Smooth muscle cell (in vitro differentiated cells): ENCODE measurements around the gene SLC19A1. TPM values are rescaled to one million over a fixed set of nuclear protein-coding genes. Genes with fewer than 3 reads are reported as not detected.

Experiments
- DNase-seq: peaks from one replicate; lab custom pipeline; 2025; ENCODE audit not compliant: unreplicated experiment; lab: John Stamatoyannopoulos, UW
- H2AFZ ChIP-seq: fragments of 200-600 bp; sonication (generic); 2 replicates; pipeline ENCODE4 v1.6.0; 2016; ENCODE audit warnings: antibody characterized with exemption, low read depth, mild to moderate bottlenecking
- H3F3A ChIP-seq: fragments of 200-600 bp; sonication (generic); 2 replicates; pipeline ENCODE4 v1.6.0; 2017; ENCODE audit warnings: antibody characterized with exemption, low read depth
- H3K27ac ChIP-seq: fragments of 200-600 bp; sonication (generic); 2 replicates; pipeline ENCODE4 v1.5.1; 2016; ENCODE audit warnings: low read depth, mild to moderate bottlenecking
- H3K27me3 ChIP-seq: fragments of 200-600 bp; sonication (generic); 2 replicates; pipeline ENCODE4 v1.6.1; 2016; ENCODE audit warnings: low read depth, mild to moderate bottlenecking
- H3K36me3 ChIP-seq: fragments of 200-600 bp; sonication (generic); 2 replicates; pipeline ENCODE4 v1.5.1; 2016; ENCODE audit warnings: low read depth
- H3K4me1 ChIP-seq: fragments of 200-600 bp; sonication (generic); 2 replicates; pipeline ENCODE4 v1.5.1; 2016; ENCODE audit warnings: low read depth
- H3K4me2 ChIP-seq: fragments of 200-600 bp; sonication (generic); 2 replicates; pipeline ENCODE4 v1.6.0; 2016; ENCODE audit warnings: mild to moderate bottlenecking
- H3K4me3 ChIP-seq: fragments of 200-600 bp; sonication (generic); 2 replicates; pipeline ENCODE4 v1.5.1; 2016; ENCODE audit warnings: mild to moderate bottlenecking
- H3K79me2 ChIP-seq: fragments of 200-600 bp; sonication (generic); 2 replicates; pipeline ENCODE4 v1.6.0; 2016; ENCODE audit warnings: low read depth, mild to moderate bottlenecking
- H3K9ac ChIP-seq: fragments of 200-600 bp; sonication (generic); 2 replicates; pipeline ENCODE4 v1.6.0; 2016; ENCODE audit warnings: low read depth
- H3K9me3 ChIP-seq: fragments of 200-600 bp; sonication (generic); replicated peaks from 2 replicates; pipeline ENCODE4 v1.5.1; 2016; ENCODE audit warnings: low read depth
- H4K20me1 ChIP-seq: fragments of 200-600 bp; sonication (generic); 2 replicates; pipeline ENCODE4 v1.6.0; 2016; ENCODE audit warnings: low read depth
- CTCF ChIP-seq: fragments of 200-600 bp; sonication (generic); IDR thresholded peaks from 2 replicates; pipeline ENCODE4 v1.5.1; 2017; ENCODE audit warnings: borderline replicate concordance, mild to moderate bottlenecking, antibody characterized with exemption; ENCODE audit not compliant: insufficient read depth, poor library complexity, severe bottlenecking
- WGBS: methylation state at CpG from one replicate; pipeline ENCODE4 v1.1.7; 2016; ENCODE audit warnings: low lambda C conversion rate; 5-methylcytosine and 5-hydroxymethylcytosine counted together
- polyA plus RNA-seq: library from polyadenylated mRNA; unstranded; fragments of >200 nt; fragmentation: Nextera tagmentation; extraction: Ambion mirVana; gene quantifications from 2 replicates; pipeline ENCODE4 v1.2.1, GENCODE V29; 2016
- total RNA-seq: library from RNA; depleted of rRNA; stranded (reverse); fragments of >200 nt; gene quantifications from 2 replicates; pipeline ENCODE4 v1.2.3, GENCODE V29; 2014

SLC19A1 gene
- total and polyA plus RNA-seq, 2 experiments from 2014 or later, result 2.3 to 33.2 TPM

GRCh38 chr21:45453308-45453950 is 88.8 kb downstream of the SLC19A1 start:
- no peak overlapping the region for H3K27ac ChIP-seq
- no peak overlapping the region for H3K4me3 ChIP-seq
- no peak for DNase-seq
- H3K4me2 ChIP-seq, result no peak overlapping the region
- TF ChIP-seq CTCF, result no peak
- peaks cover 100% of the 10 kb centered on the region for H3K79me2 ChIP-seq
- no peaks in the 10 kb centered on the region for H3K9me3 ChIP-seq
- H2AFZ ChIP-seq, result no peak overlapping the region
- H4K20me1 ChIP-seq, result peaks cover 100% of the 10 kb centered on the region
- H3K9ac ChIP-seq, result no peak overlapping the region
- H3K4me1 ChIP-seq, result no peaks in the 10 kb centered on the region
- no peaks in the 10 kb centered on the region for H3K36me3 ChIP-seq
- peaks cover 19% of the 10 kb centered on the region for H3F3A ChIP-seq
- no peaks in the 10 kb centered on the region for H3K27me3 ChIP-seq
- 99% methylated on average over 13 of the region's 13 CpGs for WGBS

DNA sequence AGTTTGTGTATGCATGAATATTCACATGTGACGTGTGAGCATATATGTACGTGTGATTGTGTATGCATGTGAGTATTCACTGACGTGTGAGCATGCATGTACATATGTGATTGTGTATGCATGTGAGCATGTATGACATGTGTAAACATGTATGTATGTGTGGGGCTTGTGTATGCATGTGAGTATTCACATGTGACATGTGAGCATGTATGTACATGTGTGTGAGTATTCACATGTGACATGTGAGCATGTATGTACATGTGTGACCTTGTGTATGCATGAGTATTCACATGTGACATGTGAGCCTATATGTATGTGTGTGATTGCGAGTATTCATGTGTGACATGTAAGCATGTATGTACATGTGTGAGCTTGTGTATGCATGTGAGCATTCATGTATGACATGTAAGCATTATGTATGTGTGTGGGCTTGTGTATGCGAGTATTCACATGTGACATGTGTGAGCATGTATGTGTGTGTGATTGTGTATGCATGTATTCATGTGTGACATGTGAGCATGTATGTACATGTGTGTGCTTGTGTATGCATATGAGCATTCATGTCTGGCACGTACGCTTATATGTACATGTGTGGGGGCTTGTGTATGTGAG is 89.4 kb downstream of the SLC19A1 start:
- Histone ChIP-seq H3F3A (peaks cover 19% of the 10 kb centered on the region), H2AFZ (no peak overlapping the region), H4K20me1 (peaks cover 100% of the 10 kb centered on the region), H3K9ac (no peak overlapping the region), H3K4me3 (no peak overlapping the region), H3K4me1 (no peaks in the 10 kb centered on the region), H3K4me2 (no peak overlapping the region), H3K27me3 (no peaks in the 10 kb centered on the region), H3K79me2 (peaks cover 100% of the 10 kb centered on the region), H3K27ac (no peak overlapping the region), H3K9me3 (no peaks in the 10 kb centered on the region), H3K36me3 (no peaks in the 10 kb centered on the region)
- no peak for TF ChIP-seq CTCF
- DNase-seq, result no peak
- 99% methylated on average over 7 of the region's 7 CpGs for WGBS

DNA sequence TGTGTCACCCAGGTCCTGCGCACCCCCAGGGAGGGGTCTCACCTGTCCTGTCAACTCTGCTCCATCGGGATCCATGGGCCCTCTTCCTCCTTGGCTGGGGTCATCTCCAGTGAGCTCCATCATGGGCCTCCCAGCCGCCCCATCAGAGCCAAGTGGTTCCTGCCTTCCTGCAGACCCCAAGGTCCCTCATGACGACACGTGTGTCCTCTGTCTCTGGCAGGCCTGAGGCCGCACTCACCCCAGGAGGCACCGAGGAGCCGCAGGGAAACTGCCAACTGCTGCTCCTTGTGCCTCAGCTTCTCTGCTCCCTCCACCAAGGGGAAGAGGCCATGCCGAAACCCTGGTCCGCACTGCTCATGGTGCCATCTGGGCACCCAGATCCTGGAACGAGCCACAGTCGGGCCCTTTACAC is 90.5 kb downstream of the SLC19A1 start:
- Histone ChIP-seq H2AFZ (no peak overlapping the region), H3K27ac (no peak overlapping the region), H3F3A (peaks cover 26% of the 10 kb centered on the region), H3K27me3 (no peaks in the 10 kb centered on the region), H4K20me1 (peaks cover 96% of the 10 kb centered on the region), H3K4me3 (no peak overlapping the region), H3K4me1 (no peaks in the 10 kb centered on the region), H3K9ac (no peak overlapping the region), H3K9me3 (no peaks in the 10 kb centered on the region), H3K79me2 (peaks cover 100% of the 10 kb centered on the region), H3K4me2 (no peak overlapping the region), H3K36me3 (no peaks in the 10 kb centered on the region)
- 96% methylated on average over 12 of the region's 12 CpGs for WGBS
- TF ChIP-seq CTCF, result no peak
- DNase-seq, result no peak
